SU-DHL-6 (cell line): ENCODE results near the gene NKD1.

Experiments
- H2AFZ ChIP-seq: fragments of 200-600 bp; sonication (generic); 2 replicates; pipeline ENCODE4 v1.6.1; 2014; ENCODE audit warnings: low read depth, mild to moderate bottlenecking, moderate library complexity, mixed read lengths, antibody characterized with exemption, low read length; ENCODE audit not compliant: severe bottlenecking
- H3F3A ChIP-seq: fragments of 200-600 bp; shearing (Covaris generic); 2 replicates; pipeline ENCODE4 v1.6.0; 2016; ENCODE audit warnings: antibody characterized with exemption, mild to moderate bottlenecking; ENCODE audit not compliant: insufficient read depth
- H3K27ac ChIP-seq: fragments of 200-600 bp; sonication (generic); 2 replicates; pipeline ENCODE4 v1.5.1; 2016; ENCODE audit warnings: low read depth, mild to moderate bottlenecking, low read length, moderate library complexity, mixed read lengths
- H3K27me3 ChIP-seq: fragments of 200-600 bp; sonication (generic), shearing (Covaris generic); 2 replicates; pipeline ENCODE4 v1.6.0; 2014; ENCODE audit warnings: mild to moderate bottlenecking, low read length
- H3K36me3 ChIP-seq: fragments of 200-600 bp; sonication (generic); 2 replicates; pipeline ENCODE4 v1.6.1; 2014; ENCODE audit warnings: mild to moderate bottlenecking, low read length, mixed read lengths
- H3K4me2 ChIP-seq: fragments of 300-600, 200-600 bp; shearing (Covaris generic), sonication (generic); 2 replicates; pipeline ENCODE4 v1.6.0; 2014; ENCODE audit warnings: low read length, low read depth, mild to moderate bottlenecking; ENCODE audit not compliant: poor library complexity, severe bottlenecking
- H3K4me3 ChIP-seq: fragments of 200-600 bp; sonication (generic); 2 replicates; pipeline ENCODE4 v1.5.1; 2014; ENCODE audit warnings: antibody characterized with exemption, low read length, mild to moderate bottlenecking, mixed read lengths; ENCODE audit not compliant: insufficient read depth, poor library complexity, severe bottlenecking
- H3K79me2 ChIP-seq: fragments of 200-600 bp; sonication (generic); 2 replicates; pipeline ENCODE4 v1.6.1; 2014; ENCODE audit warnings: mild to moderate bottlenecking, low read length, moderate library complexity; ENCODE audit not compliant: insufficient read depth
- H3K9ac ChIP-seq: fragments of 200-600 bp; sonication (generic); 2 replicates; pipeline ENCODE4 v1.7.0; 2014; ENCODE audit warnings: mild to moderate bottlenecking, low read length
- H3K9me2 ChIP-seq: fragments of 200-600 bp; sonication (generic); replicated peaks from 2 replicates; pipeline ENCODE4 v1.6.1; 2014; ENCODE audit warnings: low read length; ENCODE audit not compliant: insufficient read depth
- H3K9me3 ChIP-seq: fragments of 200-600 bp; sonication (generic); 2 replicates; pipeline ENCODE4 v1.6.1; 2014; ENCODE audit warnings: low read length, mixed read lengths; ENCODE audit not compliant: insufficient read depth
- H4K20me1 ChIP-seq: fragments of 200-600 bp; sonication (generic); 2 replicates; pipeline ENCODE4 v1.6.1; 2014; ENCODE audit warnings: low read depth, mild to moderate bottlenecking, antibody characterized with exemption, low read length, moderate library complexity, mixed read lengths
- EZH2phosphoT487 ChIP-seq: fragments of 200-600 bp; sonication (generic), shearing (Covaris generic); conservative IDR thresholded peaks from 2 replicates; pipeline ENCODE4 v1.6.1; 2018; ENCODE audit warnings: mild to moderate bottlenecking, antibody characterized with exemption, low read length, moderate library complexity, mixed read lengths
- TF ChIP-seq, protein P1 (sequence below): fragments of 200-600 bp; sonication (generic); IDR thresholded peaks from one replicate; pipeline ENCODE4 v1.5.1; 2017; ENCODE audit warnings: antibody characterized with exemption, mild to moderate bottlenecking, low read length, moderate library complexity; ENCODE audit not compliant: insufficient read depth, poor library complexity, severe bottlenecking

NKD1 gene

DNA sequence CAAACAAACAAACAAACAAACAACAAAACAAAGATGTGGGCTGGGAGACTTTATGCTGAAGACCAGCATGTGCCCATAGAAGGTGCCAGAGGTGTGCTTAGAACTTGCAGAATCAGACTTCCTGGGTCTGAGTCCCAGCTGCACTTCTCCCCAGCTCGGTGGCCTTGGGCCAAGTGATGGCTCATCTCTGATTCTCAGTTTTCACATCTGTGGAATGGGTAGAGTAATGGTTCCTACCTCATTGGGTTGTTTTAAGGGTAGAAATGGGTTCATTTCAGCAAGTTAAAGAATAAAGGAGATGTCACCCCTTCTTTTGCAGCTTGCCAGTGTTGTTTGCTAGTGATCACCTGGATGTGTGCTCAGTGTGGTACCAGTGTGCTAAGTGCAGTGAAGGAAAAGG lies 10.7 kb downstream of the NKD1 start:
- Histone ChIP-seq H3K4me2 (no peak overlapping the region), H3K27me3 (no peaks in the 10 kb centered on the region), H4K20me1 (no peaks in the 10 kb centered on the region), H3K4me3 (no peak overlapping the region), H3F3A (no peaks in the 10 kb centered on the region), H3K79me2 (no peaks in the 10 kb centered on the region), H3K27ac (no peak overlapping the region), H3K9ac (no peak overlapping the region), H3K36me3 (no peaks in the 10 kb centered on the region), H2AFZ (no peak overlapping the region), H3K9me2 (no peaks in the 10 kb centered on the region), H3K9me3 (no peaks in the 10 kb centered on the region)
- TF ChIP-seq, protein P1, sequence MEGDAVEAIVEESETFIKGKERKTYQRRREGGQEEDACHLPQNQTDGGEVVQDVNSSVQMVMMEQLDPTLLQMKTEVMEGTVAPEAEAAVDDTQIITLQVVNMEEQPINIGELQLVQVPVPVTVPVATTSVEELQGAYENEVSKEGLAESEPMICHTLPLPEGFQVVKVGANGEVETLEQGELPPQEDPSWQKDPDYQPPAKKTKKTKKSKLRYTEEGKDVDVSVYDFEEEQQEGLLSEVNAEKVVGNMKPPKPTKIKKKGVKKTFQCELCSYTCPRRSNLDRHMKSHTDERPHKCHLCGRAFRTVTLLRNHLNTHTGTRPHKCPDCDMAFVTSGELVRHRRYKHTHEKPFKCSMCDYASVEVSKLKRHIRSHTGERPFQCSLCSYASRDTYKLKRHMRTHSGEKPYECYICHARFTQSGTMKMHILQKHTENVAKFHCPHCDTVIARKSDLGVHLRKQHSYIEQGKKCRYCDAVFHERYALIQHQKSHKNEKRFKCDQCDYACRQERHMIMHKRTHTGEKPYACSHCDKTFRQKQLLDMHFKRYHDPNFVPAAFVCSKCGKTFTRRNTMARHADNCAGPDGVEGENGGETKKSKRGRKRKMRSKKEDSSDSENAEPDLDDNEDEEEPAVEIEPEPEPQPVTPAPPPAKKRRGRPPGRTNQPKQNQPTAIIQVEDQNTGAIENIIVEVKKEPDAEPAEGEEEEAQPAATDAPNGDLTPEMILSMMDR, result no peak
- no peak for TF ChIP-seq EZH2phosphoT487

DNA sequence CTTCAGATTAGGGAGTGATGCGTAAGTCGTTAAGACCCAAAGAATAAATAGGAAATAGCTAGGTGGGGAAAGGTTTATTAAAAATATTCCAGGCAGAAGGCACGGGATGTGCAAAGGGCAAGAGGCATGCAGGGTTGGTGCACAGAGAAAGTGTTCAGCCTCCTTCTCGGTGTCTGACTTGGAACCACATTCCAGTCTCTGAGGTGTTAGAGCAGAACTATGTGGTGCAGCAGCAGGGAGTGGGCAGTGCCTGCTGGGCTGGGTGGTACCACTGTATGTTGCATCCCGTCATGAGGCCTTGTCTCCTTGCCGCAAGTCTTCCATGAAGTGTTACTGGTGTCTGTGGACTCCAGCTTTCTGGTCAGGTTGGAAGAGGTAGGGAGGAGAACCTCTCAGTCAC lies 11.1 kb downstream of the NKD1 start:
- Histone ChIP-seq H3K27me3 (no peaks in the 10 kb centered on the region), H4K20me1 (no peaks in the 10 kb centered on the region), H2AFZ (no peak overlapping the region), H3K36me3 (no peaks in the 10 kb centered on the region), H3K9ac (no peak overlapping the region), H3K27ac (no peak overlapping the region), H3K4me2 (no peak overlapping the region), H3K9me2 (no peaks in the 10 kb centered on the region), H3K4me3 (no peak overlapping the region), H3K9me3 (no peaks in the 10 kb centered on the region), H3F3A (no peaks in the 10 kb centered on the region), H3K79me2 (no peaks in the 10 kb centered on the region)
- TF ChIP-seq, protein P1, result no peak
- TF ChIP-seq EZH2phosphoT487, result no peak

DNA sequence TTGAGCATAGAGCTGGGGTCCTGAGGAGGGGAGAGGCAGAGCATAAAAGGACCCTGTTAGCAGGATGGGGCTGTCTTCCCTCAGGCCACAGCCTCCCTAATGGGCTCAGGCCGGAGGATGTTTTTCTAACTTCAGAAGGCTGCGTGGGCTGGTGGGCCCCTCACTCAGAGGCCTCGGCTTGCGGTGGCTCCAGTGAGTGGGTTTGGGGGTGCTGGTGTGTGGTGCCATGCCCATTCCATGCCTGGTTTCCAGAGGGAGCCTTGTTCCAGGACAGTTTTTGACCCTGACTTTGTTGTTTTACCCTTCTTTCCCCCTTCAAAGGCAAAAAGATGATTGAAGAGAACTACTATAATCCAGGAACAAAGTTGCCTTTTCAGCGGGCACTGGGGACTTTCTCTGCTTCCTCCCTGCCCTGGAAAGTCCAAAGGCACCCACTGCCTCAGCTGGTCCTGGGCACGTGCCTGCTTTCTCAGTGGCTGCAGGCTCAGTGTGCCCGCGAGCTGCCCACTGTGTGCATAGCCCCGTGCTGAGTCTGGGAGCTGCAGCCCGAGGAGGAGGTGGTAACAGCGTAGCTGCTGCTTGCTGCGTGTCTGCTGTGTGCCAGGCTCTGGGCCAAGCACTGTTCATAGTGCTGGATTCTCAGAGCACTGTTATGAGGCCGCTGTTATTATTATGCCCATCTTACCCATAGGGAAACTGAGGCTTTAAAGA lies 11.8 kb downstream of the NKD1 start:
- TF ChIP-seq, protein P1, result no peak
- no peak for TF ChIP-seq EZH2phosphoT487
- Histone ChIP-seq H3K9ac (no peak overlapping the region), H3K27ac (no peak overlapping the region), H3K79me2 (no peaks in the 10 kb centered on the region), H4K20me1 (no peaks in the 10 kb centered on the region), H3K9me2 (no peaks in the 10 kb centered on the region), H2AFZ (no peak overlapping the region), H3K36me3 (no peaks in the 10 kb centered on the region), H3K4me2 (no peak overlapping the region), H3F3A (no peaks in the 10 kb centered on the region), H3K9me3 (no peaks in the 10 kb centered on the region), H3K27me3 (no peaks in the 10 kb centered on the region), H3K4me3 (no peak overlapping the region)
